SK-N-SH (cell line): ENCODE results near the gene POLD4. TPM values are rescaled to one million over a fixed set of nuclear protein-coding genes. Genes with fewer than 3 reads are reported as not detected.

Experiments
- CTCF ChIA-PET: fragments of 300-600, 350-600 bp; formaldehyde crosslinking; extraction: SDS; loops from one replicate; lab custom pipeline; 2021; lab: Yijun Ruan, JAX
- POLR2A ChIA-PET: fragments of 350-600 bp; sonication (Branson Sonifier 250); formaldehyde crosslinking; extraction: SDS; loops from one replicate; lab custom pipeline; 2020; ENCODE audit warnings: antibody characterized with exemption, inconsistent platforms; lab: Yijun Ruan, JAX
- DNase-seq: peaks from one replicate; pipeline ENCODE4 v3.0.0; 2012
- H2AFZ ChIP-seq: fragments of 200-600 bp; sonication (generic); 2 replicates; pipeline ENCODE4 v1.8.1; 2016; ENCODE audit warnings: antibody characterized with exemption, mild to moderate bottlenecking, low read depth
- H3F3A ChIP-seq: fragments of 200-600 bp; sonication (generic); replicated peaks from 2 replicates; pipeline ENCODE3; 2016; ENCODE audit warnings: antibody characterized with exemption, mild to moderate bottlenecking; ENCODE audit not compliant: insufficient read depth
- H3K27ac ChIP-seq, 2 experiments: fragments of 200-500 bp in 1 of 2; fragments of 200-600 bp in 1 of 2; sonication (Bioruptor generic) in 1 of 2; sonication (generic), shearing (Covaris generic) in 1 of 2; 2 replicates each; pipeline versions ENCODE4 v1.5.1 to v1.6.1; 2014 to 2016; ENCODE audit warnings: low read depth in 2 of 2, inconsistent platforms in 1 of 2, low read length in 1 of 2, mild to moderate bottlenecking in 1 of 2, mixed read lengths in 1 of 2
- H3K27me3 ChIP-seq: fragments of 200-600 bp; sonication (generic), shearing (Covaris generic); 2 replicates; pipeline ENCODE4 v1.6.1; 2016; ENCODE audit warnings: mixed run types; ENCODE audit not compliant: insufficient read depth
- H3K36me3 ChIP-seq, 2 experiments: fragments of 200-500 bp in 1 of 2; fragments of 200-600 bp in 1 of 2; sonication (Bioruptor generic) in 1 of 2; sonication (generic) in 1 of 2; replicated peaks in 1 of 2; 2 replicates each; pipeline versions ENCODE3 to v1.5.1; 2014 to 2016; ENCODE audit warnings: low read length in 1 of 2, mild to moderate bottlenecking in 1 of 2; ENCODE audit not compliant: insufficient read depth in 2 of 2, control insufficient read depth in 1 of 2
- H3K4me1 ChIP-seq, 2 experiments: fragments of 200-500 bp in 1 of 2; fragments of 200-600 bp in 1 of 2; sonication (Bioruptor generic) in 1 of 2; sonication (generic), shearing (Covaris generic) in 1 of 2; 2 replicates each; pipeline versions ENCODE4 v1.5.1 to v1.6.1; 2014 to 2016; ENCODE audit warnings: low read depth in 1 of 2, low read length in 1 of 2, mixed run types in 1 of 2; ENCODE audit not compliant: insufficient read depth in 2 of 2, control insufficient read depth in 1 of 2
- H3K4me2 ChIP-seq: fragments of 200-600 bp; sonication (generic), shearing (Covaris generic); 2 replicates; pipeline ENCODE4 v1.6.1; 2017; ENCODE audit warnings: mixed run types
- H3K4me3 ChIP-seq, 2 experiments: fragments of 200-500 bp in 1 of 2; fragments of 200-600 bp in 1 of 2; sonication (Bioruptor generic) in 1 of 2; sonication (generic), shearing (Covaris generic) in 1 of 2; 2 replicates each; pipeline versions ENCODE4 v1.5.1 to v1.8.1; 2014 to 2016; ENCODE audit warnings: low read depth in 2 of 2, inconsistent platforms in 1 of 2, low read length in 1 of 2, mild to moderate bottlenecking in 1 of 2, mixed read lengths in 1 of 2, moderate library complexity in 1 of 2
- H3K79me2 ChIP-seq: fragments of 200-600 bp; sonication (generic); 2 replicates; pipeline ENCODE4 v1.8.1; 2017; ENCODE audit warnings: mild to moderate bottlenecking; ENCODE audit not compliant: insufficient read depth
- H3K9ac ChIP-seq: fragments of 200-600 bp; sonication (generic); 2 replicates; pipeline ENCODE4 v1.6.1; 2017; ENCODE audit warnings: mixed run types
- H3K9me2 ChIP-seq: fragments of 200-600 bp; sonication (generic); 2 replicates; pipeline ENCODE4 v1.6.1; 2017; ENCODE audit warnings: mixed run types
- H3K9me3 ChIP-seq: fragments of 200-600 bp; sonication (generic); 2 replicates; pipeline ENCODE4 v1.6.1; 2017; ENCODE audit warnings: mixed run types, mild to moderate bottlenecking, moderate library complexity
- H4K20me1 ChIP-seq: fragments of 200-600 bp; sonication (generic); 2 replicates; pipeline ENCODE4 v1.6.1; 2017; ENCODE audit warnings: mild to moderate bottlenecking, mixed run types; ENCODE audit not compliant: insufficient read depth
- REST ChIP-seq: IDR thresholded peaks from 2 replicates; pipeline ENCODE4 v1.6.1; 2012; ENCODE audit warnings: mild to moderate bottlenecking, low read depth, low read length, moderate library complexity
- RXRA ChIP-seq: IDR thresholded peaks from 2 replicates; pipeline ENCODE4 v1.4.0; 2012; ENCODE audit warnings: low read depth, mild to moderate bottlenecking, borderline replicate concordance
- TCF12 ChIP-seq: IDR thresholded peaks from 2 replicates; pipeline ENCODE4 v1.4.0; 2012
- USF2 ChIP-seq: fragments of 150-350 bp; IDR thresholded peaks from 2 replicates; pipeline ENCODE4 v1.6.1; 2017; ENCODE audit warnings: antibody characterized with exemption, low read length, low read depth, borderline replicate concordance
- YY1 ChIP-seq: IDR thresholded peaks from 2 replicates; pipeline ENCODE4 v1.4.0; 2012; ENCODE audit warnings: low read depth, mild to moderate bottlenecking
- WGBS: methylation state at CpG from one replicate; pipeline ENCODE4 v1.1.6; 2017; ENCODE audit warnings: low lambda C conversion rate; 5-methylcytosine and 5-hydroxymethylcytosine counted together
- polyA plus RNA-seq, 3 experiments: library from polyadenylated mRNA; depleted of rRNA; stranded (reverse); fragments of >200 nt; gene quantifications; 2 replicates each; pipeline ENCODE4 v1.2.3, GENCODE V29; 2012
- TF ChIP-seq, protein P1 (sequence below): IDR thresholded peaks from 2 replicates; pipeline ENCODE4 v1.4.0; 2012; ENCODE audit warnings: low read depth, borderline replicate concordance
- TF ChIP-seq, protein P2 (sequence below): fragments of 150-350 bp; IDR thresholded peaks from 2 replicates; pipeline ENCODE4 v1.6.1; 2016; ENCODE audit warnings: mild to moderate bottlenecking, low read depth, low read length

Gene POLD4
- polyA plus RNA-seq, 1 of the 3 experiments (the other 2 are of a cell fraction), result 80.4 TPM

GRCh38 chr11:67344264-67344663 lies 9.1 kb downstream of the POLD4 start:
- Histone ChIP-seq H3K9ac (no peak overlapping the region), H3K4me2 (no peak overlapping the region), H3K9me3 (no peaks in the 10 kb centered on the region), H3K4me3 (no peak overlapping the region), H3F3A (peaks cover 22% of the 10 kb centered on the region), H3K36me3 (peaks cover 0 to 6% of the 10 kb centered on the region in 2 experiments), H3K79me2 (no peaks in the 10 kb centered on the region), H3K4me1 (peaks cover 5 to 22% of the 10 kb centered on the region in 2 experiments; a peak in 1 of 4 replicates), H3K27me3 (no peaks in the 10 kb centered on the region), H2AFZ (no peak overlapping the region)
- DNase-seq, result no peak
- POLR2A ChIA-PET, result no interaction called here
- 89% methylated on average over 4 of the region's 4 CpGs for WGBS
- CTCF ChIA-PET, result interaction anchor here (1.3 to 7.4 kb wide), 8 partner anchors 10 to 263 kb away, joined by 3 to 116 read pairs (median 26); partner anchors contain the start of gene CLCF1
- TF ChIP-seq, protein P1, sequence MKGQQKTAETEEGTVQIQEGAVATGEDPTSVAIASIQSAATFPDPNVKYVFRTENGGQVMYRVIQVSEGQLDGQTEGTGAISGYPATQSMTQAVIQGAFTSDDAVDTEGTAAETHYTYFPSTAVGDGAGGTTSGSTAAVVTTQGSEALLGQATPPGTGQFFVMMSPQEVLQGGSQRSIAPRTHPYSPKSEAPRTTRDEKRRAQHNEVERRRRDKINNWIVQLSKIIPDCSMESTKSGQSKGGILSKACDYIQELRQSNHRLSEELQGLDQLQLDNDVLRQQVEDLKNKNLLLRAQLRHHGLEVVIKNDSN, result no peak
- TF ChIP-seq, protein P2, sequence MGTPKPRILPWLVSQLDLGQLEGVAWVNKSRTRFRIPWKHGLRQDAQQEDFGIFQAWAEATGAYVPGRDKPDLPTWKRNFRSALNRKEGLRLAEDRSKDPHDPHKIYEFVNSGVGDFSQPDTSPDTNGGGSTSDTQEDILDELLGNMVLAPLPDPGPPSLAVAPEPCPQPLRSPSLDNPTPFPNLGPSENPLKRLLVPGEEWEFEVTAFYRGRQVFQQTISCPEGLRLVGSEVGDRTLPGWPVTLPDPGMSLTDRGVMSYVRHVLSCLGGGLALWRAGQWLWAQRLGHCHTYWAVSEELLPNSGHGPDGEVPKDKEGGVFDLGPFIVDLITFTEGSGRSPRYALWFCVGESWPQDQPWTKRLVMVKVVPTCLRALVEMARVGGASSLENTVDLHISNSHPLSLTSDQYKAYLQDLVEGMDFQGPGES, result no peak
- TF ChIP-seq REST (no peak), RXRA (no peak), YY1 (no peak), USF2 (no peak)
- TF ChIP-seq, all 33 proteins: peak for 0
- Histone ChIP-seq H3K27ac (no peak overlapping the region), H4K20me1 (no peaks in the 10 kb centered on the region), H3K9me2 (no peaks in the 10 kb centered on the region)

DNA sequence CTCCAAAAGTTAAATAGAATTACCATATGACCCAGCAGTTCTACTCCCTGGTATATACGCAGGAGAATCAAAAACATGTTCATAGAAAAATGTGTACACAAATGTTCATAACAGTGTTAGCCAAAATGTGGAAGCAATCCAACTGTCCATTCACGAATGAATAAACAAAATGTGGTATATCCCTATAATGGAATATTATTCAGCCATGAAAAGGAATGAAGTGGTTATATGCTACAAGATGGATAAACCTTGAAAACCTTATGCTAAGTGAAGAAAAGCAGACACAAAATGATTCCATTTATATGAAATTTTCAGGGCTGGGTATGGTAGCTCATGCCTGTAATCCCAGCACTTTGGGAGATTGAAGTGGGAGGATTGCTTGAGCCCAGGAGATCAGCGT lies 16.1 kb downstream of the POLD4 start:
- Histone ChIP-seq H3K9me2 (no peaks in the 10 kb centered on the region), H3K4me3 (no peak overlapping the region), H2AFZ (no peak overlapping the region), H3K4me2 (no peak overlapping the region), H3K9me3 (no peaks in the 10 kb centered on the region), H3K79me2 (no peaks in the 10 kb centered on the region), H3K36me3 (peaks cover 0 to 6% of the 10 kb centered on the region in 2 experiments), H3K27ac (no peak overlapping the region), H3F3A (no peaks in the 10 kb centered on the region), H3K27me3 (no peaks in the 10 kb centered on the region), H4K20me1 (no peaks in the 10 kb centered on the region), H3K9ac (no peak overlapping the region), H3K4me1 (no peaks in the 10 kb centered on the region)
- 90% methylated on average over 3 of the region's 3 CpGs for WGBS
- CTCF ChIA-PET, result interaction anchor here (0.9 to 8.2 kb wide), 4 partner anchors 9 to 45 kb away, joined by 3 to 66 read pairs (median 22); no protein-coding TSS in a partner anchor
- POLR2A ChIA-PET, result interaction anchor here (0.8 kb wide), 1 partner anchor 19 kb away, joined by 3 read pairs; no protein-coding TSS in a partner anchor
- TF ChIP-seq TCF12 (no peak), REST (no peak)
- no peak for DNase-seq
